ENCODE data around the gene GPS1.

The GPS1 gene

DNA sequence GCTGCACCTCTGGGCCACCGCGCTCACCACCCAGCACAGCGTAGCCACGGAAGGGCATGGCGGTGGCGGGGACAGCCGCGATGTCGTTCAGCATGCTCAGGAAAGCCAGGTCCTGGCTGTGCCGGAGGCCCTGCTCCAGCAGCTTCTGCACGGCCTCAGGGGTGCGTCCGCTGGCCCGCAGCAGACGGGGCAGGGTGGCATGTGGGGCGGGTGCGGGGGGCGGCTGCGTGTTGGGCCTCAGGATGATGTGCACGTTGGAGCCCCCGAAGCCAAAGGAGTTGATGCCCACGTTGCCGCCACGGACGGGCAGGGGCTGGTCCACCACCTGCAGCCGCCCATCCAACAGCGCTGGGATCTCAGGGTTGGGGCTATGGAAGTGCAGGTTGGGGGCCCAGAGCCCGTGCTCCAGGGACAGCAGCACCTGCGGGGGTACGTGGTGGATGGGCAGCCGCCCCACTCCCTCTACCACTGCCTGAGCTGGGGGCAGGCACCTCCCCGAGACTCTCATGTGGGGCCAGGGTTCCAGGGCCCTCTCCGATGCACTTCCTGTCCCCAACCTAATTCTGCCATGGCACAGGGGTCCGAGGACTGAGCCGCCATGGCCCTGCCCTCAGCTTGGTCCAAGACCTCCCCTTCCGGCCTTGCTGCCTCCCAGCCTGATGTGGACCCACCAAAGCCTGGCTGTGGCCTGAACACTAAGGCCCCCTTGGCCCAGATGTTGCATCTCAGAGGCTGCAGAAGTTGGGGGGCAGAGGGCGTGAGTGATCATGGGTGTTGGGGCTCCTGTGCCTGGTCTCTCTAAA lies 39.8 kb downstream of the GPS1 start:
- DNase-seq = no peak

DNA sequence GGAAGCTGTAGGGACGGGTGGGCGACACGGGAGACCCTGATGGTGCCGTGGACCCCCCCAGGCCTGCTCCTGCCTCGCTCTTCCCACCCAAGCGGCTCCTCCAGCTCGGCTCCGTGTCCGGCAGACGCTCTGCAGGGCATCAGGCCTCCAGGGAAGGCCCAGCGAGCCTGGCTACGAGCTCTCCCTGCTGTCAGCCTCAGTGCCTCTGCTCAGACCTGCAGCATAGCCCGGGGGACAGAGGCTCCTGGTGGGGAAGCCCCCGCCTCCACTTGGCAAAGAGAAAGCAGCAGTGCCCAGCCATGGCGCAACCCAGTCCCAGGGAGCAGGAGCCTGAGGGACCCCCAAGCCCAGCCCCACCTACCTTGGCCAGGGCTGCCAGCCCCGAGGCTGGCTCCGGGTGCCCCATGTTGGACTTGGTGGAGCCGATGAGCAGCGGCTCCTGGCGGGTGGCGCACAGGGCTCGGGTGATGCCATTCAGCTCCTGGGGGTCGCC lies 40.4 kb downstream of the GPS1 start:
- DNase-seq = no peak

DNA sequence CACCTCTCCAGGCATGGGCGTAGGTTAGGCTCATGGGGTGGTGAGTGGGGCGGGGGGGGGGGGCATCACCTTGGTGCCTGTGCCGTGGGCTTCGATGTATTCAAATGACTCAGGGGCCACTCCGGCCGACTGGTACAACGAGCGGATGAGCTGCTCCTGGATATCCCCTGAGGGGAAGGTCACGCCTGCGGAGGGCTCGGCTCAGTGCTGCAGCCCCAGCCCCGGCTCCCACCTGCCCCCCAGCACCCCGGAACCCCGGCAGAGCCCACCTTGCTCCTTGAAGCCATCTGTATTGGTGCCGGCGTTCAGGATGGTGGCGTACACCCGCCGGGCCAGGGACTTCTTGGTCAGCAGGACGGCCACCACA lies 40.9 kb downstream of the GPS1 start:
- DNase-seq = no peak

DNA sequence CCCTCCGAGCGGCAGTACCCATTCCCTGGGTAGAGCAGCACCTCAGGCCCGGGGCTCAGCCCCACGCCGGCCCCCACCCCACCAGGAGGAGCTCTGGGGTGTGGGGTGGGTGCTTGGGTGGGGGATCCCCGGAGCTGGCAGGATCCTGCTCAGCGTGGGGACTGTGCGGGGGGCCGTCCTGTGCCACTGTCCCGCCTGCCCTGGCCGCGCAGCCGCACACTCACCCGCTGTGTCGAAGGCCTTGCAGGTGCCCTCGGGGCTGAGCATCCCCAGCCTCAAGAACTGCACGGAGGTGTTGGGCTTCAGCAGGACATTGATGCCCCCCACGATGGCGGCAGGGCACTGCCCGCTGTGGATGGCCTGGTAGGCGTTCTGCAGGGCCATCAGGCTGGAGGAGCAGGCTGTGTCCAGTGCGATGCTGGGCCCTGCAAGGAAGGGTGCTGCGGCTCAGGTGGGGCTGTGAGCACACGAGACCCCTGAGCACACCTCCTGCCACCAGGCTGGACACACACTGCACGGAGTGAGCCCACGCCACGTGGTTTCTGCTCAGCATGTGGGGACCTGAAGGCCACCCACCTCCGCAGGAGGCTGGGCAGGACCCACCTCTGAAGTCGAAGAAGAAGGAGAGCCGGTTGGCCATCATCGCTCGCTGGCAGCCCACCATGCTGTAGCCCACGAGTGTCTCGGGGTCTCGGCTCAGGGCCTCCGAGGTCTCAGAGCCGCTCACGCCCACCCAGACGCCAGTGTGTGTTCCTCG lies 41.5 kb downstream of the GPS1 start:
- DNase-seq = no peak

DNA sequence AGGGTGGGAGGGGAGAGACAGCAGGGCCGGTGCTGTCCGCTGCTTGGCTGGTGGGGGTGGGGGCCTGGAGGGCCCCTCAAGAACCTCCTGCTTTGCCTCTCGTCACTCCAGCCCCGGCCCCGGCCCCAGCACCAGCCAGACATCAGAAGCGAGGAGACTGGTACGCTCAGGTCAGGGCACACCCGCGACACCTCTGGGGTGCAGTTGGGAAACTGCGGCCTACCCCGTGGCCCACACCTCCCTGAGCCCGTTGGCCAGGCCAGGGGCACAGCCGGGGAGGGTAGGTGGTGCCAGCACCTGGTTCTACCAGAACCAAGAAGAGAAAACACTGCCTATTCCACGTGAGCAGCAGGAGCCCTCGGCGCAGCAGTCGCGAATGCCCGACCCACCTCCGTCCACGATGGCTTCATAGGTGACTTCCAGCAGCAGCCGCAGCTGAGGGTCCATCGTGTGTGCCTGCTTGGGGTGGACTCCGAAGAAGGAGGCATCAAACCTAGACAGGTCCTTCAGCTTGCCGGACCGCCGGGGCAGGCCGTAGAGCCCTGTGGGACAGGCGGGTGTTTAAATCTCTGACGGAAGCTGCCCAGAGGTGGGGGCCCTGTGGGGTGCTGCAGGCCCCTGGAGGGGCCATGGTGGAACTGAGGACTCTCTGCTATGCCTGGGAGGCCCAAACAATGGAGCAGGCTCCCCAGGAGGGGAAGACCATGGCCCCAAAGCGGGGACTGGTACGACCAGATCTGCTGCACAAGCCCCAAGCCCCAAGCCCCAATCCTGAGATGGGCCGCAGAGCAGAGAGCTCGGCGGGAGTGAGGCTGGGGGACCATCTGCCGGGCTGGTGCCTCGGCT lies 43.5 kb downstream of the GPS1 start:
- DNase-seq = no peak

DNA sequence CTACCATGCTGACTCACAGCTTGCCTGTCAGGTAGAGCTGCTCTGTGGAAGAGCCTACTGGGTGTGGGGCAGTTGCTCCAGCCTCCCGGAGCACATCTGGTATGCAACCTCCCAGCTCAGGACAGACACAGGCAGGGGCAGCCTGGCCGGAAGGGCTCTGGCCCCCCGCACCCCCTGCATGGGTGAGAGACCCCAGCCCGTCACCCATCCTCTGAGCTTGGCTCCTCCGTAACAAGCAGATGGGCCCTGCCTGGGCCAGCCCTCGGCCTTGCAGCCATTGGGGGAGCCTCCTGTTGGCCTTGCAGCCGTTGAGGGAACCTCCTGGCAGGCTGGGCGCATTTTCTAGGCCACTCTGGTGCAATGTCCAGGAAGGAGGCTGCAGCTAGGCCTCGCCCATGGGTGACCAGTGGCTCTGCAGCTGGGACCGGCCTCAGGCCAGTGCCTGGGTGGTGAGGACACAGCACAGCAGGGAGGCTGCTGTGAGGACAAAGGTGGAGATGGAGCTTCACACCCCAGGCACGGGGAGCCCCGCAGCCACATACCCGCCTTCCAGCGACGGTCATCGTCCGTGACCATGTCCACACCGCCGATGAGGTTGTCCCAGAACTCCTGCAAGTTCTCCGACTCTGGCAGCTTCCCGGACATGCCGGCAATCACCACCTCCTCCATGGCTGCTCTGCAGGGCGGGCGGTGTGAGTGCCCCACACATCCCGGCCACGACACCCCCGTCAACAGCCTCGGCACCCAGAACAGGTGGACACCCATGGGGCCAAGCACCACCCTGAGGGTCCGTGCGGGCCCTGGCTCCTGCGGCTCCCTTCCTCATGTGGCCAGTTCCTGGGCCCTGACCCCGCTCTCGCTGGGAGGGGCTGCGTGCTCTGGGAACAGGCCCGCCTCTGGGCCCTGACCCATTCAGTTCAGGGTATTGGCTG lies 44.3 kb downstream of the GPS1 start:
- DNase-seq = no peak

DNA sequence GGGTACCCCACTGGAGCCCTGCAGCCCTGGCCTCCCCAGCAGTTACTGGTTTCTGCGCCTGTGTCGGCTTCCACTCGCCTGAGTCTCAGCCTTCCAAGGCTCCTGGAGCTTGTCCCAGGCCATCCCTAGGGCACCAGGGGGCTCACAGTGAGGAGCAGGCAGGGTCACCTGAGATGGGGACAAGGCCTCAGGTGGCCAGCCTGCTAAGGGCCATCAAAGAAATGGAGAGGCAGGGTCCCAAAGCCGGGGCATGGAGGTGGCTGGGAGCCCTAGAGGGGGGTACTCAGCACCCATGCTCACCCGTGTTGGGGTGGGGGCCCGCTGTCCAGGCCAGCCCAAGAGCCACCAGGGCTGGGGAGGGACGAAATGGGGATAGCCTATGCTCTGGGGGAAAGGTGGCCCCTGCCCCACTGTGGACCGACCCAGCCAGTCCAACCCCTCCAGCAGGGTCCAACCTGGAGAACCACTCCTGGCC lies 45.0 kb downstream of the GPS1 start:
- DNase-seq = no peak

DNA sequence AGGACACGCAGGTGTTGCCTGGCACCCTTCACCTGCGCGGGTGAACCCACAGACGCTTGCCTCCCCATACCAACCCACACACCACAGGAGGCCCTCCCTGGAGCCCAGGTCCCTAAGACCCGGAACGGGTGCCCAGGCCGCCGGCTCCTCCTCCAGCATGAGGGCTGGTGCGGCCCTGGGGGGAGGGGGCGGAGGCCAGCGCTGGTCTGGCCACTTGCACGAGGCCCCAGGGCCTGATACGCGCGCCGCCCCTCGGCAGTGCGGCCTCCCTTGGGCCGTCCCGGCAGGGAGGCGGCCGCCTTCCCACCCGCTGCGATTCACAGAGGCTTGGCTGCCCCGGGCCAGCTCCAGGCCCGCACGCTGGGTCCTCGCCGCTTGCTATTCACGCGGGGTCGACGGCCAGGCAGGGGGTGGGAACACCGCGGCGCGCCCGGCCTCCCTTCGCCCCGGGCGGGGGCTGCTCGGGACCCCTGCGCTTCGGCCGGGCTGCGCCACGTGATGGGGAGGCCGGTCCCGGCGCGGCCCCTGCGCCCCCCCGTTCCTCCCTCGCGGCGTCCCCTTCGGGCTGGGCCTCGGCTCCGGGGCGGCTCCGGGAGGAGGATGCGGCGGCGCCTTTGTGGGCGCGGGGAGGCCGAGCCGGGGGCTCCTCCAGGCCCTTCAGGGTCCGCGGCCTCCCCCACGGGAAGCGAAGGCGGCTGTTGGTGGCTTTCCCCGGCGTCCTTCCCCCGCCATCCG lies 45.7 kb downstream of the GPS1 start:
- DNase-seq = no peak

DNA sequence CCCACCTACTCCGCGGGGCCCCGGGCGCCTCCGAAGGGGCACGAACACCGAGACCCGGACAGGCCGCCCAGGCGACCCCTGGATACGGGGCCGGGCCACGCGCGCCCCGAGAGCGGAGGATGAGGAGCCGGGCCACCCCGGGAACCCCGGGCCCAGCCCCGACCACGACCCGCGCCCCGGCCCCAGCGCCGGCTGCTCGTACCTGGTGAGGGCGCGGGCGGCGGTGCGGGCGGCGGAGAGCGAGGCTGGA lies 46.1 kb downstream of the GPS1 start:
- DNase-seq = no peak

DNA sequence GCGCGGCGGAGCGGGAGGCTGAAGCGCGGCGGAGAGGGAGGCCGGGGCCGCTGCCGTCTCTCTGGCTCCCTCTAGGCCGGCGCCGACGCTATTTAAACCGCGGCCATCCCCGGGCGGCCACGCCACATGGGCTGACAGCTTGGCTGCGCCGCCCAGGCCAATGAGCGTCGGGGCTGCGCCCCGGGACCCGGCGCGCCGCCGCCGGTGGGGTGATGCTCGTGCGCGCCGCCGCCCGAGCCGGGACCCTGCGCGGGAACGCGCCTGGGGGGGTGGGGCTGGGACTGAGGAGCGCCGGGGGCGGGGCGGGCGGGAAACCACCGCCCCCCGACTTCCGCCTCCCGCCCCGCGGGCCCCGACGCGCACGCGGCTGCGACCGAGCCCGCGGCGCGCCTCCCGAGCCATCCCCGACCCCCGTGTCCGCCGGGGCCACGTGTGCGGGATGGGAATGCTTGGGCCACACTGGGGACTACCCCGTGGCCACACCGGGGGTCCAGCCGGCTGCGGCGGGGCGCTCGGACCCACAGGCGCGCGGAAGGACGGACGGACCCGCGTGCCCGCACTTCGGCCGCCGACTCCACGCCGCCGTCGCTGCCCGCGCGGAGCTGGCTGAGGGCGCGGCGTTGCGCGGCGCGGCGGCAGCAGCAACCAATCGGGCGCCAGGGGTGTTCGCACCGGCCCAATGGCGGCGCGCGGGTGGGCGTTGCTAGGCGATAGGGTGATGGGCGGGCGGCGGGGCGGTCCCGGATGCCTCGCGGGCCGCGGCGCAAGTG lies 46.7 kb downstream of the GPS1 start, which contains the start of gene FASN:
TSS of gene FASN (minus strand) at position 68 of the 770 bp plus-strand sequence. CDS start 1,791 bp downstream, outside the sequence.
- DNase-seq = peak; percentile 78 to 89

DNA sequence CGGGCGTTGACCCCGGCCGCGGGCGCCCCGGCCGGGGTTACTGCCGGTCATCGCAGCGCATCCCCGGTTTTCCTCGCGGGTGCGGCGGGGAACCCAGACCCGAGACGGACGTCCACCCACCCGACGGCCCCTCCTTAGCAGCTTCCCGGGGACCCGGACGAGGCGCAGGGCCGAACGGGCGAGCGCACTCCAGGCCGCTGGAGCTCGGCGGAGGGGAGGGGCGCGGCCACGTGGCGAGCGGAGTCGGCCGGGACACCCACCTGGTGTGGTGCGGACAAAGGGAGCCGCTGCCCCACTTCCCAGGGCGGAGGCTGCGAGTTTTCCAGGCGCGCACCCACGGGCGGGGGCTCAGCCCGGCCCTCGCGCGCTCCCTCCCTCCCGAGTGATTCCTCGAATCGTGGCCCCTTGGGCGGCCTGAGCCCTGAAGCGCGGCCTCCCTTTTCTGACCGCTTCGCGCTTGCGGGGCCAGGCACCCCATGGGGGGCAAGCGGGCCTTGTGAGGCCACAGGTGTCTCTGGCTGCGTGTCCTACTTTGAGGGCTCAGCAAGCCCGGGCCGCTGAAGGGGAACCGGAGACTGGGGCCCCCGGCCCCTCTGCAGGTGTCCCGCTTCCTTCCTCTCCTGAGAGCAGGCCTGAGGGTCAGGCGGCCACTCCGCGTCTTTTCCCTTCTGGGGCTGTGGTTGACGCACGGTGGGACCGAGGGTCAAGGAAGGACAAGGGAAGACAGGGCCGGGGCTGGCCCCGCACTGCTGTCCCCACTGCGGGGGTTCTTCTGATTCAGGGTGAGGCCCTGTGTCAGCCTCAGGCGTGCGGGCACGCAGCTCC lies 47.5 kb downstream of the GPS1 start:
- peak in 1 of 2 experiments; percentile 38 for DNase-seq

DNA sequence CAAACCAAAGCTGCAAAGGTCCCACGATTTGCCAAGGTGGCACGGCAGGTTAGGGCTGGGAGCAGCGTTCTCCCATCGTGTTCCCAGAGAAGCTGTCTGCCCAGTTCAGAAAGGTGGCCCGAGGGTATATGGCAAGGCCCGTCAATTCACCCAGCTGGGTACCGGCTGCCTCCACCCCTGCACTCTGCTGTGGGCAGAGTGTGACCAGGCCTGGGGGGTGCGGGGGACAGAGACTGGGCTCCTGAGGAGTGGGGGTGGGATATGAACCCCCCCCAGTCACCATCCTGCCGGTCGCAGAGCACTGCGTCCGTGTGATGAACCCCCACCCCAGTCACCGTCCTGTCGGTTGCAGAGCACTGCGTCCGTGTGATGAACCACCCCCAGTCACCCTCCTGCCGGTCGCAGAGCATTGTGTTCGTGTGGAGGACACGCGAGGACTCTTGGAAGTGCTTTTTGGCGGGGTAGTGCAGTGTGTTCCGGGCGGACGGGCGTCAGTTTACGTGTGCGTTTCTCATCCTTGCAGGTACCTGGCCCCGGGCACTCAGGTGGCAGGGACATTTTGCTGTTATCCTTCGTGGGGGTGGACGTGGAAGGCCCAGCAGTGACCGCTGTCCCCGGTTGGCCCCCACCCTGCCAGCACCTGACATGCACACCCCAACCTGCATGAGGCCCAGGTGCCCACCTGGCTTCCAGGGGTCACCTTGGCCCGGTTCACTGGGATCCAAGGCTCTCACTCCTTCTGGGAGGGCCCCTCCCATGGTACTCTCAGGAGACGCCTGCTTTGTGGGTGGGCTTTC lies 49.0 kb downstream of the GPS1 start:
- DNase-seq = no peak

DNA sequence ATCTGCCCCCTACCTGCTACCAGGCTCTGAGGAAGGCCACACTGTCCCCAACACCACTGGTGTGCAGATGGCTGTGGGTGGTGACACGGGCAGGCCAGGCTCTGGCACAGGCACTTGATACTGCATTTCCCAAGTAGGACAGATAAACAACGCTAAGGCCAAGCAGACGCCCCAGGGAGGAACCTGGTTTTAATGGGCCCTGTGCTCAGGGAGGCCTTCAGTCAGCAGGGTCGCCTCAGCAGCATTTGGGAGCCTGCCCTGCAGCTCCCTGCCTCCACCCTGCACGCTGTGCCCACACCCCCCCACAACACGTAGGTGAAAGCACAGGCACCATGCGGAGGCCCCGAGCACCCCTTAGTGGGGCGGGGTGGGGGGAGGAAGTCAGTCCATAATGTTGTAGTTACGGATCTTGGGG lies 49.6 kb downstream of the GPS1 start:
- no peak for DNase-seq

DNA sequence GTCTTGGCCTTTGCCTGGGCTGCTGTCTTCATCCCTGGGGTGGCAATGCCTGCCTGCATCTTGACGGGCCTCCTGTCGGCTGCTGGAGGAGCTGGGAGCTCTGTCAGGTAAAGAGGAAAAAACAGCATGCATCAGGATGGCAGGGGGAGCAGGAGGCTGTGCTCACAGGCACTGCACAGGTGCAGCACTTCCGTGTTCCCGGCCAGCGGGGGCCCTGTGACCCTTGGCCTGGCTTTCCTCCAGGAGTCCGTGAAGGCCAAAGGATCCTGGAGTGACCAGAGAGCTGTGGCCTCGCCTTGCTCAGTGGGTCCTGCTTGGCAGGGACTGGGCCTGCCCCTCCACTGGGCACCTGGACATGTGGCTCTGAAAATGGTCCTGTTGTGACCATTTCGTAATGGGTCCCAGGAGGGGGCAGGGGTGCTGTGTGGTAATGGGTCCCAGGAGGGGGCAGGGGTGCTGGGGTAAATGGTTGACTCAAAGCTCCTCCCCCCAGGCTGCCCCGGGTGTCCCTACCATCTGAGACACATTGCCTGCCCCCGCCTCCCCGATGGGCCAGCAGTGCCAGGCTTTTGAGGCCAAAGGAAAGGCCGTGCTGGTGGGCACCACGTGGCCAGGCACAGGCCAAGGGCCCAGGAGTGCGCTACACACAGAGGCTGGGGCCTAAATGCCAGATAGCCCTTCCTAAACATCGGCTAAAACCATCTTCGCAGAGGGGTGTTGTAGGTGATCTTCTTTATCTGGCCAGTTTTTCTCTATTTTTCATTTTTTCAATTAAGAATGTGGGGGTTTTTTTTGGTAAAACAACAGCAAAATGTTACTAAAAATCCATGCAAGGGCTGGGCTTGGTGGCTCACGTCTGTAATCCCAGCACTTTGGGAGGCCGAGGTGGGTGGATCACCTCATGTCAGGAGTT lies 50.3 kb downstream of the GPS1 start:
- no peak for DNase-seq

DNA sequence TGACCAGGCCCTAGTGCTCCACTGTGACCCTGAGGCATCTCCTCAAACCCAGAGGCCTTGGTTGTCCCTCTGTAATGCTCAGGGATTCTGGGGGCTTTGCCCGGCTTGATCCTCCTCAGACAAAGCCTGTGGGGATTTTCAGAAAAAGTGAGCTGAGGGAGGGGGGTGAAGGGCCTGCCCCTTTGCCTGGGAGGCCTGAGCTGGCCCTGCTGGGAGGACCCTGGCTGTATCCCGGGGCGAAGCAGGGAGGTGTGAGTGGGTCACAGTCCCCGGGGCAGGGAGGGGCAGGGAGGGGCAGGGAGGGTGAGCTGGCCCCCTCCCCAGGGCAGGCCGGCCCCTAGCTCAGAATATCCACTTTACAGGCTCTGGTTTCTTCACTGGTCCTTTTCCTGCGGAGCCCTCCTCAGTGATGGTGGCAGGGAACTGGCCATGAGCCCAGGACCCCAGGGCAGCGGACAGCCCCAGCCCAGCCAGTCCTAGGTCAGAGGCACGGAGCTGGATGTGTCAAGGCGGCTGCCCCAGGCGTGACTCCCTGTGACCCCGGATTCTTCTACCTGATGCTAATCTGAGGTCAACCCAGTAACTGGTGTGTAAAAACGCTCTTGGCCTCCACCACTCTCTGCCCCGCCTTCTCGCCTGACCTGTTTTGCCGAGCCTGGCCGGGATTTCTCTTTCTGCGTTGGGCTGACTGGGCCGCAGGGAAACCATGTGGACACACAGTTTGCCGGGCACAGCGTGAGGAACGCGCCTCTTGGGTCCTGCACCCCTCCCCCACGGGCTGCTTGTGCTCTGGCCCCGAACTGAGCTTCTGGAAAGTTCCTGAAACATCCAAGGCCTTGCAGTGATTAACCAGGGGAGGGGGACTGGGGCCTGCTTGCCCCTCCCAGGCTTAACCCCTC lies 52.1 kb downstream of the GPS1 start:
- DNase-seq = no peak

DNA sequence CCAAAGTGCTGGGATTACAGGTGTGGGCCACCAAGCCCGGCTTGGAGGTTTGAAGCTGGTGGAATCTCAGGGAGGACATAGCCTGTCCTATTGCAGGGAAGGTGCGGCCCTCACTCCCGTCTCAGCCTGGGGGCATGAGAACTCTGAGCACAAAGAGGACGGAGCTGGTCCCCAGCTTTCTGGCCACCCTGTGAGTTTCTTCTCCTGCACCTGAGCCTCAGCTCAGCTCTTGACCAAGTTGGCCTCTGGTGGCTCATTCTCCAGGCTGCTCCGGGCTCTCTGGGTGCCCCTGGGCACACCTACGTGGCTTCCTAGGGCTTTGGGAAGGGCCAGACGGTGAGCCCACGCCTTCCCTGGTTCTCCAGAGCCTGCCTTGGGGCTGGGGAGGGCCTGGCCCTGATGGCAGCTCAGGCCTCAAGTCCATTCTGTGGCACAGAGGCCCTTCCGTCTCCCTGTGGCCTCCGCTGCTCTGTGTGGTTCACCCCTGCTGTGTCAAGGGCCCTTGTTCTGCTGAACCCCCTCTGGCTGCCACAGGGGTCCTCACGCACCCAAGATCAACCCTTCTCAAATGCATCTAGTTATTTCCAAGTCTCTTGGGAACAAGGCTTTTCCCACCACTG lies 53.2 kb downstream of the GPS1 start:
- no peak for DNase-seq
